Measurements from ENCODE around the gene MRPS18C.

Gene MRPS18C

GRCh38 chr4:83456184-83456501, 285 bp downstream of the MRPS18C start:
- DNase-seq: no peak
- Histone ChIP-seq H3K36me3 (peaks cover 26% of the 10 kb centered on the region), H3K4me3 (ENCODE audit: low read depth, low read length) (peak overlapping the region; percentile 99), H3K27me3 (no peaks in the 10 kb centered on the region), H3K4me1 (no peaks in the 10 kb centered on the region), H3K9me3 (no peaks in the 10 kb centered on the region)
- TF ChIP-seq CTCF (IDR thresholded peaks at IDR 0.05; ENCODE audit: low read depth, low read length): no peak

GRCh38 chr4:83473423-83473822, 17.6 kb downstream of the MRPS18C start:
- no peaks in the 10 kb centered on the region for H3K9me3 ChIP-seq
- no peak for DNase-seq
- no peak overlapping the region for H3K4me3 ChIP-seq (ENCODE audit: low read depth, low read length)
- H3K36me3 ChIP-seq: no peaks in the 10 kb centered on the region
- H3K27me3 ChIP-seq: no peaks in the 10 kb centered on the region
- no peaks in the 10 kb centered on the region for H3K4me1 ChIP-seq
- TF ChIP-seq CTCF (IDR thresholded peaks at IDR 0.05; ENCODE audit: low read depth, low read length): no peak

- no peaks in the 10 kb centered on the region for H3K36me3 ChIP-seq
- H3K4me3 ChIP-seq (ENCODE audit: low read depth, low read length): no peak overlapping the region
- no peak for DNase-seq
- H3K27me3 ChIP-seq: no peaks in the 10 kb centered on the region
- H3K4me1 ChIP-seq: no peaks in the 10 kb centered on the region
- H3K9me3 ChIP-seq: no peaks in the 10 kb centered on the region
- TF ChIP-seq CTCF (IDR thresholded peaks at IDR 0.05; ENCODE audit: low read depth, low read length): no peak
These were observed 18.1 kb downstream of the MRPS18C start for GRCh38 chr4:83473966-83474365.

GRCh38 chr4:83484500-83485461, 28.9 kb downstream of the MRPS18C start, which contains the start of gene ABRAXAS1:
Gene ABRAXAS1 (minus strand): TSS chr4:83485100. CDS start chr4:83485072, 28 bp downstream.
- Histone ChIP-seq H3K4me3 (ENCODE audit: low read depth, low read length) (peak within 1 kb of the TSS; percentile 81), H3K36me3 (no peaks in the 10 kb centered on the region; the same call in 1 of the 2 replicates), H3K9me3 (no peaks in the 10 kb centered on the region), H3K27me3 (no peaks in the 10 kb centered on the region), H3K4me1 (peaks cover 6% of the 10 kb centered on the region; the same call in 1 of the 2 replicates)
- TF ChIP-seq CTCF (IDR thresholded peaks at IDR 0.05; ENCODE audit: low read depth, low read length): no peak; the same call in 1 of the 2 replicates
- DNase-seq: peak; percentile 98

- no peak for TF ChIP-seq CTCF (IDR thresholded peaks at IDR 0.05; ENCODE audit: low read depth, low read length)
- no peaks in the 10 kb centered on the region for H3K27me3 ChIP-seq
- H3K4me3 ChIP-seq (ENCODE audit: low read depth, low read length): no peak overlapping the region
- H3K36me3 ChIP-seq: no peaks in the 10 kb centered on the region
- no peak for DNase-seq
- peaks cover 8% of the 10 kb centered on the region; the same call in 1 of the 2 replicates for H3K4me1 ChIP-seq
- no peaks in the 10 kb centered on the region for H3K9me3 ChIP-seq
These were observed 30.7 kb downstream of the MRPS18C start for GRCh38 chr4:83486457-83487129.

All from BE2C (cell line).